Activated naive CD4-positive, alpha-beta T cell treated with anti-CD3 and anti-CD28 coated beads, Interleukin-2, amount 10 ng/mL, durations not matched to agents 7 days and 5 days (primary cell): ENCODE measurements around the gene AKAP11.
A peak's percentile ranks its signal among the peaks of the same experiment; 100 is the strongest.
"Not testable (repeated sequence)": the region's sequence is repeated elsewhere in the genome, so short reads cannot be mapped to it uniquely, and the experiment has no call there.

Source experiments
- CTCF ChIA-PET: fragments of 350-600 bp; sonication (Branson Sonifier 250); formaldehyde crosslinking; loops from one replicate; lab custom pipeline; 2021; ENCODE audit warnings: antibody characterized with exemption; lab: Charles Lee
- DNase-seq: peaks from one replicate; pipeline ENCODE4 v3.0.0-alpha.2; 2020
- H3K27ac Mint-ChIP-seq: one replicate; pipeline ENCODE4 v1.8.0; 2021; ENCODE audit warnings: mild to moderate bottlenecking, moderate library complexity, mixed read lengths
- H3K27me3 Mint-ChIP-seq: one replicate; pipeline ENCODE4 v1.8.0; 2021; ENCODE audit warnings: mild to moderate bottlenecking, mixed read lengths
- H3K36me3 Mint-ChIP-seq: one replicate; pipeline ENCODE4 v1.8.0; 2021; ENCODE audit warnings: mixed read lengths
- H3K4me1 Mint-ChIP-seq: one replicate; pipeline ENCODE4 v1.8.0; 2021; ENCODE audit warnings: mixed read lengths
- H3K4me3 Mint-ChIP-seq: one replicate; pipeline ENCODE4 v1.8.0; 2021; ENCODE audit warnings: mild to moderate bottlenecking, moderate library complexity, mixed read lengths
- H3K9me3 Mint-ChIP-seq: one replicate; pipeline ENCODE4 v1.8.0; 2021; ENCODE audit warnings: mixed read lengths

Gene AKAP11

GRCh38 chr13:42272115-42272803 lies at the start of gene AKAP11:
Gene AKAP11 (plus strand): TSS chr13:42272152. CDS start chr13:42286349, 14,197 bp downstream.
- Mint-ChIP-seq H3K27ac (peak within 1 kb of the TSS; percentile 95), H3K4me1 (peaks cover 55% of the 10 kb centered on the region), H3K4me3 (peak within 1 kb of the TSS; percentile 97), H3K9me3 (peaks cover 4% of the 10 kb centered on the region), H3K36me3 (peaks cover 18% of the 10 kb centered on the region), H3K27me3 (peaks cover 9% of the 10 kb centered on the region)
- CTCF ChIA-PET = interaction anchor here (1.2 to 1.9 kb wide), 2 partner anchors 13 to 206 kb away, joined by 3 to 4 read pairs; no protein-coding TSS in a partner anchor
- DNase-seq = peak; percentile 65

- H3K4me1 Mint-ChIP-seq = no peaks in the 10 kb centered on the region
- peaks cover 33% of the 10 kb centered on the region for H3K36me3 Mint-ChIP-seq
- no peaks in the 10 kb centered on the region for H3K9me3 Mint-ChIP-seq
- DNase-seq = no peak
- no peak overlapping the region for H3K4me3 Mint-ChIP-seq
- CTCF ChIA-PET = no interaction called here
- no peak overlapping the region for H3K27ac Mint-ChIP-seq
- no peaks in the 10 kb centered on the region for H3K27me3 Mint-ChIP-seq
Observed at GRCh38 chr13:42223681-42224080, 48.3 kb upstream of the AKAP11 start.

- Mint-ChIP-seq H3K27ac (no peak overlapping the region), H3K27me3 (no peaks in the 10 kb centered on the region), H3K36me3 (peaks cover 38% of the 10 kb centered on the region), H3K4me3 (no peak overlapping the region), H3K9me3 (no peaks in the 10 kb centered on the region), H3K4me1 (no peaks in the 10 kb centered on the region)
- DNase-seq = no peak
- CTCF ChIA-PET = no interaction called here
Observed at GRCh38 chr13:42225051-42225450, 46.9 kb upstream of the AKAP11 start.

GRCh38 chr13:42226759-42227158 lies 45.2 kb upstream of the AKAP11 start:
- DNase-seq, H3K27me3 Mint-ChIP-seq, H3K27ac Mint-ChIP-seq, CTCF ChIA-PET, H3K4me3 Mint-ChIP-seq, H3K4me1 Mint-ChIP-seq, H3K9me3 Mint-ChIP-seq: not testable (repeated sequence)
- H3K36me3 Mint-ChIP-seq = peaks cover 40% of the 10 kb centered on the region

DNA sequence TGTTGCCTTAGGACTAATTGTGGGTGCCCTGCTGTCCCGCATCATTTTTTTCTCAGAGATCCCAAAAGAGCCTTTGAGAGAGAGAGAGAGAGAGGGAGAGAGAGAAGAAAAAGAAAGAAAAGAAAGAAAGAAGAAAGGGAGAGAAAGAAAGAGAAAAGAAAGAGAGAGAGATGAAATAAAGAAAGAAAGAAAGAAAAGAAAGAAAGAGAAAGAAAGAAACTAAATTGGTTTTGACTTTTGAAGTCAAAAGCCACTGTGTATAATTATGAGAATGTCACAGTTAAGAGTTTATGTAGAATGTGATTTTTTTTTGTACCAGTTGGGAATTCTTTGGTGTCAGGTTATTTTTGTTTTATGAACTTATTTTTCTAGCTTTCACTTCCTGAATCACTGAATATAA lies 43.4 kb upstream of the AKAP11 start:
- no peaks in the 10 kb centered on the region for H3K9me3 Mint-ChIP-seq
- DNase-seq = no peak
- peak overlapping the region; percentile 42 for H3K27ac Mint-ChIP-seq
- H3K4me3 Mint-ChIP-seq = no peak overlapping the region
- H3K27me3 Mint-ChIP-seq = no peaks in the 10 kb centered on the region
- CTCF ChIA-PET = no interaction called here
- H3K36me3 Mint-ChIP-seq = peaks cover 43% of the 10 kb centered on the region
- no peaks in the 10 kb centered on the region for H3K4me1 Mint-ChIP-seq

DNA sequence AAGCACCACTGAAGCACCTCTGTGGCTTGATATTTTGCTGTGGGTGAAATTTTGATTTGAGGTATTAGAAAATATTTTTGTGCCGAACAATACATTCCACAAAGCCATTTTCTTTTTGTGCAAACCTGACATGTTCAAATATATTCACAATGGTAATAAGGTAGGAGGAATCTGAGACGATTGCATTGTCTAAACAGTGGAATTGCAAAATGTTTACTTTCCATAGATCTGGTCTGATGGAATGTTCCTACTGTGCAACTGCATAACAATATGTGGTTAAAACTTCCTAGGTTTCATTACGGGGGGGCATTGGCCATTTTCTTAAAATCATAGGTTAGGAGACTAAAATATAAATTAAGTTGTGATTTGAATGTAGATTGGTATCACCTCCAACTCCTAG lies 42.7 kb upstream of the AKAP11 start:
- H3K9me3 Mint-ChIP-seq = no peaks in the 10 kb centered on the region
- H3K27ac Mint-ChIP-seq = no peak overlapping the region
- CTCF ChIA-PET = no interaction called here
- DNase-seq = no peak
- no peaks in the 10 kb centered on the region for H3K4me1 Mint-ChIP-seq
- H3K36me3 Mint-ChIP-seq = peaks cover 39% of the 10 kb centered on the region
- H3K27me3 Mint-ChIP-seq = no peaks in the 10 kb centered on the region
- no peak overlapping the region for H3K4me3 Mint-ChIP-seq

DNA sequence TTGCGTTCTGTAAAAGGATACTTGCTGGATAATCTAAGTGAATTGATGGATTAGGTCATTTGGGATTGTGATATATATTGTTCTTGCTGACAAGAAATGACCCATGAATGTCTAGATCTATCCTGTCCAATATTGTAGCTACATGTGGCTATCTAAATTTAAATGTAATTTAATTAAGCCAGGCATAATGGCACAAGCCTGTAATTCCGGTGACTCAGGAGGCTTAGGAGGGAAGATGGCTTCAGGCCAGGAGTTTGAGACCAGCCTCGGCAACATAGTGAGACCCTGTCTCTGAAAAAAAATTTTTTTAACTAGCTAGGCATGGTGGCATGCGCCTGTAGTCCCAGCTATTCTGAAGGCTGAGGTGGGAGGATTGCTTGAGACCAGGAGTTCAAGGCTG lies 39.3 kb upstream of the AKAP11 start:
- Mint-ChIP-seq H3K36me3 (peaks cover 18% of the 10 kb centered on the region), H3K27me3 (no peaks in the 10 kb centered on the region)
- CTCF ChIA-PET = no interaction called here

DNA sequence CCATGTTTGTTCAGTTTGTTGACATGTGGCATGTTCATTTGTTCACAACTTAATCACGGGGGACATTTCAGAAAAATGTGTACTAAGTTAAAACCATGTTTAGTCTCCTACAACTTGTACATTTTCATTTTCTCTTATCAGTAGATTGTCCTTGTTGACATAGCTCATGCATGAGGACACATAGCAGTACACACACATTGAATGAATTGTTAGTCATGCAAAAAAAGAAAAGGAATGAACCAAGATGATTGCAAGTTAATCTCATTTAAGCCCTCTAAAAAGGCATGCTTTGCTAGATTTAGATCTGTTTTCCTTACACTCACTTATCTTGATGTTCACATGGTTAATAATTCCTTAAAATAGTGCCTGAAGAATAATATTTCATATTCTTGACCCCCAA lies 38.2 kb upstream of the AKAP11 start:
- no peak overlapping the region for H3K27ac Mint-ChIP-seq
- no peaks in the 10 kb centered on the region for H3K27me3 Mint-ChIP-seq
- H3K36me3 Mint-ChIP-seq = peaks cover 16% of the 10 kb centered on the region
- CTCF ChIA-PET = interaction anchor here (1.8 kb wide), 1 partner anchor 14 kb away, joined by 4 read pairs; no protein-coding TSS in a partner anchor
- H3K4me1 Mint-ChIP-seq = no peaks in the 10 kb centered on the region
- no peaks in the 10 kb centered on the region for H3K9me3 Mint-ChIP-seq
- no peak for DNase-seq
- H3K4me3 Mint-ChIP-seq = no peak overlapping the region

More for the DNA sequence above, 39.3 kb upstream of the AKAP11 start:
- H3K9me3 Mint-ChIP-seq = no peaks in the 10 kb centered on the region
- no peaks in the 10 kb centered on the region for H3K4me1 Mint-ChIP-seq
- no peak overlapping the region for H3K27ac Mint-ChIP-seq
- no peak overlapping the region for H3K4me3 Mint-ChIP-seq
- DNase-seq = no peak

DNA sequence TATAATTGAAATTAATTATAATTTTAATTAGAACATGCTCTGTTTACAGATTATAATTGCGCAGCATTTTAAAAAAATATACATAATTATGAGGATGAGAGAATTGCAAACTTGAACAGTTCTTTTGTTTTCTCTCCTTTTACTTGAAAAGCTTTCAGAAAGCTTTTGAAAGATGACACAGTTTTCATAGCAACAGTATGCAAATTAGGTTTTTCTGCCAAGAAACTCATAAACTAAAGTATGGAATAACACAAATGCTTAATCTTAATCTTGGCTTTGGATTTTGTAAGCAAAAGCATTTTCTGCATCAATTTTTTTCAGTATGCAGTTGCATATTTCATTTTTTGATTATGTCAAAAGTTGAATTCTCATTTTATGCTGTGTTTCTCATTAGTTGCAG lies 32.8 kb upstream of the AKAP11 start:
- Mint-ChIP-seq H3K9me3 (no peaks in the 10 kb centered on the region), H3K27me3 (no peaks in the 10 kb centered on the region)
- CTCF ChIA-PET = no interaction called here

DNA sequence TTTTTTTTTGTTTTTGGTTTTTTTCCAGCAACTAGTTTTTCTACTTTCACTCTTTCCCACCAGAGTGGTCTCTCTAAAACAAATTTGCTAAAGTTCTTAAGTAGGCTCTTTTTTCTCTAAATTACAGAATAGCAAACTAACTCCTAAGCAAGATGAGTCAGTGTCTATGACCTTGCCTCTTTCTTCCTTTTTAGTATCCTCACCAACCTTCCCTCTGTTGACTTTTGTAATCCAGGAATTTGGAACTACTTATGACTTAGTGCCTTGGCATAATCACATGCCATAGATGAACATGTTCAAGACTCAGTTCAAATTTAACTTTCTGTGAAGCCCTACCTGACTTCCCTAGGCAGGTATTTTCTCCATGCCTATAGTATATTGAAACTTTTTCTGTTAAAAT lies 32.3 kb upstream of the AKAP11 start:
- no peak overlapping the region for H3K27ac Mint-ChIP-seq
- H3K36me3 Mint-ChIP-seq = peaks cover 3% of the 10 kb centered on the region
- no peaks in the 10 kb centered on the region for H3K4me1 Mint-ChIP-seq
- CTCF ChIA-PET = no interaction called here
- no peak for DNase-seq
- no peaks in the 10 kb centered on the region for H3K9me3 Mint-ChIP-seq
- no peaks in the 10 kb centered on the region for H3K27me3 Mint-ChIP-seq
- no peak overlapping the region for H3K4me3 Mint-ChIP-seq

More for the DNA sequence above, 32.8 kb upstream of the AKAP11 start:
- DNase-seq = no peak
- no peaks in the 10 kb centered on the region for H3K4me1 Mint-ChIP-seq
- peaks cover 3% of the 10 kb centered on the region for H3K36me3 Mint-ChIP-seq
- no peak overlapping the region for H3K4me3 Mint-ChIP-seq
- H3K27ac Mint-ChIP-seq = no peak overlapping the region

DNA sequence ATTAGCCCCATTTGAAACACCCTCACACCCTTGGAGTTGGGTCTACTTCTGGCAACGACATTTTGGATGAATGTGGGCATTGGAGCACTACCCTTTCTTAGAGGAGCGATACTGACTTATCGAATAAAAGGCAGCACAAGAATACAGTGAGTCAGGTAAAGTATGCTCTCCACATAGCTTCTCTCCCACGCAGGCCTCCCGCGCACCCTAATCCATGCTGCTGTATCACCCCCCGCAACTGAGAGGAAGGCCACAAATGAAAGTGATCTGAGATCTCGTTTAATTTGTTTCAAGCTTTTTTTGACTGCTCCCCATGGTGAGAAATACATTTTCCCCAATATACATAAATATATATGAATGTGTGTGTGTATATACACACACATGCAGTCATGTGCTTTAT lies 25.4 kb upstream of the AKAP11 start:
- no peak overlapping the region for H3K4me3 Mint-ChIP-seq
- no peak overlapping the region for H3K27ac Mint-ChIP-seq
- CTCF ChIA-PET = no interaction called here
- no peak for DNase-seq
- H3K9me3 Mint-ChIP-seq = no peaks in the 10 kb centered on the region
- no peaks in the 10 kb centered on the region for H3K4me1 Mint-ChIP-seq
- no peaks in the 10 kb centered on the region for H3K27me3 Mint-ChIP-seq
- H3K36me3 Mint-ChIP-seq = no peaks in the 10 kb centered on the region

DNA sequence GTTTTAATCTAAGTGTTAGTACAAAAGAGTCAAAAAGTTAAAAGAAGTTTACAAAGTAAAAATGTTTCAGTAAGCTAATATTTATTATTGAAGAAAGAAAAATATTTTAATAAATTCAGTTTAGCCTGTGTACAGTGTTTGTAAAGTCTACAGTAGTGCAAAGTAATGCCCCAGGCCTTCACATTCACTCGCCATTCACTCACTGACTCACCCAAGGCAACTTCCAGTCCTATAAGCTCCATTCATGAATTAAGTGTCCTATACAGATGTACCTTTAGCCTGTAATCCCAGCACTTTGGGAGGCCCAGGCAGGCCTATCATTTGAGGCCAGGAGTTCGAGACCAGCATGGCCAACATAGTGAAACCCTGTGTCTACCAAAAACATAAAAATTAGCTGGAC lies 24.1 kb upstream of the AKAP11 start:
- no peaks in the 10 kb centered on the region for H3K9me3 Mint-ChIP-seq
- H3K27ac Mint-ChIP-seq = no peak overlapping the region
- no peaks in the 10 kb centered on the region for H3K27me3 Mint-ChIP-seq
- no peak overlapping the region for H3K4me3 Mint-ChIP-seq
- no peaks in the 10 kb centered on the region for H3K36me3 Mint-ChIP-seq
- no peak for DNase-seq
- CTCF ChIA-PET = interaction anchor here (1.7 kb wide), 1 partner anchor 14 kb away, joined by 4 read pairs; no protein-coding TSS in a partner anchor
- H3K4me1 Mint-ChIP-seq = no peaks in the 10 kb centered on the region

DNA sequence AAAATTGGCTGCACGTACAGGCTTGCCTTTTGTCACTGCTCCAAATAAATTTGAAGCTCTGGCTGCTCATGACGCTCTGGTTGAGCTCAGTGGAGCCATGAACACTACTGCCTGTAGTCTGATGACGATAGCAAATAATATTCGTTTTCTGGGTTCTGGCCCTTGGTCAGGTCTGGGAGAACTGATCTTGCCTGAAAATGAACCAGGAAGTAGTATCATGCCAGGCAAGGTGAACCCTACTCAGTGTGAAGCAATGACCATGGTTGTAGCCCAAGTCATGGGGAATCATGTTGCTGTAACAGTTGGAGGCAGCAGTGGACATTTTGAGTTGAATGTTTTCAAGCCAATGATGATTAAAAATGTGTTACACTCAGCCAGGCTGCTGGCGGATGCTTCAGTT lies 16.1 kb upstream of the AKAP11 start:
- Mint-ChIP-seq H3K4me3 (no peak overlapping the region), H3K36me3 (peaks cover 2% of the 10 kb centered on the region), H3K9me3 (peaks cover 2% of the 10 kb centered on the region), H3K27ac (no peak overlapping the region), H3K27me3 (no peaks in the 10 kb centered on the region), H3K4me1 (peaks cover 14% of the 10 kb centered on the region)
- CTCF ChIA-PET = no interaction called here
- no peak for DNase-seq

DNA sequence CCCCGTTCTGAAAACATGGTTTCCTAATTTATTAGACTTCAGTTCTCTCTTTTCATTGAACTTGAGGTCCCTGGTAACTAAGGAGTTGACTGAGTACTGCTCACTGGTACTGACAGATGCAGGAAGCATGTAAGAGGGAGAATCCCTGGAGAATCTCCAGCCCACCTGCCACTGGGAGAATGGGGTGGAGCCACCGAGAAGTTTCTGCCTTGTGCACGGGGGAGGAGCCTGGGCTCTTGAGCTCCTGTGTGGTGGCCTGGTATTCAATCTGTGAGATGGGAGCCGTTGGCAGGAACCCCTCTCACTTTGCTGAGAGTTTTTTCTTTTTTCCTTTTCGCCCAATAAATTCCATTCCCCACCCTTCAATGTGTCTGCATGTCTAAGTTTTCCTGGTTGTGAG lies 13.2 kb upstream of the AKAP11 start:
- H3K4me1 Mint-ChIP-seq = peaks cover 14% of the 10 kb centered on the region
- no peak overlapping the region for H3K4me3 Mint-ChIP-seq
- DNase-seq = no peak
- no peak overlapping the region for H3K27ac Mint-ChIP-seq
- peaks cover 6% of the 10 kb centered on the region for H3K9me3 Mint-ChIP-seq
- CTCF ChIA-PET = interaction anchor here (1.2 kb wide), 1 partner anchor 12 kb away, joined by 4 read pairs; the partner anchor contains the start of gene AKAP11
- H3K27me3 Mint-ChIP-seq = peaks cover 8% of the 10 kb centered on the region
- H3K36me3 Mint-ChIP-seq = peaks cover 2% of the 10 kb centered on the region

- peaks cover 14% of the 10 kb centered on the region for H3K4me1 Mint-ChIP-seq
- H3K4me3 Mint-ChIP-seq = no peak overlapping the region
- H3K27ac Mint-ChIP-seq = peak overlapping the region; percentile 85
- H3K36me3 Mint-ChIP-seq = peaks cover 2% of the 10 kb centered on the region
- H3K27me3 Mint-ChIP-seq = peaks cover 8% of the 10 kb centered on the region
- CTCF ChIA-PET = interaction anchor here (1.1 to 1.2 kb wide), 2 partner anchors 10 to 12 kb away, joined by 3 to 4 read pairs; partner anchors contain the start of gene AKAP11
- no peak for DNase-seq
- peaks cover 6% of the 10 kb centered on the region for H3K9me3 Mint-ChIP-seq
Observed at GRCh38 chr13:42259515-42259914, 12.4 kb upstream of the AKAP11 start.
